GM23248 (cell line): Measurements from ENCODE around the gene SCAMP5.

Experiments
- EZH2 ChIP-seq: fragments of 200-600 bp; sonication (generic); IDR thresholded peaks from 2 replicates; pipeline ENCODE4 v1.6.1; 2018; ENCODE audit warnings: antibody characterized with exemption, mild to moderate bottlenecking; ENCODE audit not compliant: insufficient read depth, poor library complexity, severe bottlenecking
- EZH2phosphoT487 ChIP-seq: fragments of 200-600 bp; sonication (generic); IDR thresholded peaks from 2 replicates; pipeline ENCODE4 v1.6.1; 2018; ENCODE audit warnings: antibody characterized with exemption, moderate library complexity, mild to moderate bottlenecking, low read depth; ENCODE audit not compliant: insufficient read depth

DNA sequence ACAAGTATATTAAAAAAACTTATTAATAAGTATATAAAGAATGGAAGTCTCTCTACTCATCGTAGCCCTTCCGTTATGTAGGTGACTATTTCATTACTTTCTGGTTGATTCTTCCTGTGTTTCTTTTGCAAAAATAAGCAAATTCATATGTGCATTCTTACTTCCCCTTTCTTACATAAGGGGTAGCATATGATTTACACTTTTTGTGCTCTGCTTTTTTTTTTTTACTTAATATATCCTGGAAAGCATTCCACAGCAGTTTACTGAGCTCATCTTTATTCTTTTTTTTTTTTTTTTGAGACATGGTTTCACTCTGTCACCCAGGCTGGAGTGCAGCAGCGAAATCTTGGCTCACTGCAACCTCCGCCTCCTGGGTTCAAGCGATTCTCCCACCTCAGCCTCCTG, 12.9 kb downstream of the SCAMP5 start:
- TF ChIP-seq EZH2phosphoT487, result no peak
- no peak for TF ChIP-seq EZH2
